Upper lobe of left lung (tissue), 6 donors: Measurements from ENCODE around the gene VPS39. TPM values are rescaled to one million over a fixed set of nuclear protein-coding genes. Genes with fewer than 3 reads are reported as not detected.
A peak's percentile ranks its signal among the peaks of the same experiment; 100 is the strongest.

Experiments used
- ATAC-seq, 2 donors: fragments of 200-7000 bp; cut with Tn5 transposase; one replicate each; pipeline ENCODE4 v1.9.1; 2022; ENCODE audit warnings: mild to moderate bottlenecking in 2 of 2, moderate library complexity in 2 of 2; ENCODE audit not compliant: low FRiP score in 2 of 2
- DNase-seq, 2 donors: peaks; one replicate each; pipeline ENCODE4 v3.0.0-alpha.2; 2019 to 2020
- H3K27ac ChIP-seq, 4 donors: fragments of 200-600 bp; sonication (generic); one replicate each; pipeline ENCODE4 v1.5.1; 2016 to 2019
- H3K27me3 ChIP-seq, 4 donors: fragments of 200-600 bp; sonication (generic); one replicate each; pipeline ENCODE4 v1.5.1; 2017 to 2019
- H3K36me3 ChIP-seq, 4 donors: fragments of 200-600 bp; sonication (generic); one replicate each; pipeline ENCODE4 v1.5.1; 2016 to 2019
- H3K4me1 ChIP-seq, 4 donors: fragments of 200-600 bp; sonication (generic); one replicate each; pipeline ENCODE4 v1.5.1; 2018 to 2019
- H3K4me3 ChIP-seq, 4 donors: fragments of 200-600 bp; sonication (generic); one replicate each; pipeline ENCODE4 v1.5.1; 2017 to 2019; ENCODE audit warnings: mild to moderate bottlenecking in 2 of 4, moderate library complexity in 1 of 4
- H3K9me3 ChIP-seq, 4 donors: fragments of 200-600 bp; sonication (generic); one replicate each; pipeline ENCODE4 v1.5.1; 2018 to 2019
- CTCF ChIP-seq, 6 experiments: fragments of 450-650 bp in 4 of 6; fragments of 200-600 bp in 2 of 6; sonication (generic) in 2 of 6; IDR thresholded peaks; one replicate each; pipeline ENCODE4 v1.5.1; 2016 to 2019; ENCODE audit warnings: antibody characterized with exemption in 6 of 6
- EP300 ChIP-seq, 4 donors: sonication (generic); formaldehyde crosslinking; IDR thresholded peaks; one replicate each; pipeline ENCODE4 v1.5.1; 2017; ENCODE audit warnings: antibody characterized with exemption in 4 of 4, control low read depth in 2 of 4
- POLR2A ChIP-seq, 4 donors: fragments of 450-650 bp; IDR thresholded peaks; one replicate each; pipeline ENCODE4 v1.5.1; 2016 to 2017; ENCODE audit warnings: antibody characterized with exemption in 4 of 4, mild to moderate bottlenecking in 2 of 4
- POLR2AphosphoS5 ChIP-seq, 2 donors: sonication (generic); formaldehyde crosslinking; IDR thresholded peaks; one replicate each; pipeline ENCODE4 v1.5.1; 2017; ENCODE audit warnings: antibody characterized with exemption in 2 of 2
- WGBS, 2 donors: methylation state at CpG; one replicate each; pipeline ENCODE4 v1.1.5; 2017 to 2018; 5-methylcytosine and 5-hydroxymethylcytosine counted together
- total RNA-seq, 6 donors: library from RNA; depleted of rRNA in 4 of 6; stranded (reverse); fragments of >200 nt in 4 of 6; gene quantifications; one replicate each; pipeline versions ENCODE4 v1.1.0 to v1.2.1, GENCODE V29; 2016 to 2021
- donor health status: DM: no; HTN: no; CAD: no; lungs with moderate emphysema.
- donor health status: DM: no; HTN: yes; CAD: no; lungs with severe emphysema.

The VPS39 gene
- total RNA-seq, 6 donors from 2014 or later, result 56.4 to 325 (median 85.3) TPM

GRCh38 chr15:42152196-42152920, 55.7 kb downstream of the VPS39 start:
- Histone ChIP-seq H3K36me3 (no peaks in the 10 kb centered on the region), H3K27ac (peak overlapping the region; percentile 5 to 82 (median 68)), H3K9me3 (no peaks in the 10 kb centered on the region), H3K27me3 (no peaks in the 10 kb centered on the region), H3K4me1 (peaks cover 13 to 39% (median 25%) of the 10 kb centered on the region in 4 donors), H3K4me3 (peak overlapping the region in 1 of 4 donors; percentile 10)
- ATAC-seq (peak; percentile 27 to 75), DNase-seq (peak; percentile 86 to 89)
- TF ChIP-seq CTCF (IDR thresholded peaks at IDR 0.05) (no peak), POLR2AphosphoS5 (IDR thresholded peaks at IDR 0.05) (peak in 1 of 2 donors; percentile 66), POLR2A (IDR thresholded peaks at IDR 0.05) (peak in 1 of 4 donors; percentile 56), EP300 (IDR thresholded peaks at IDR 0.05) (peak in 1 of 4 donors; percentile 72)
- WGBS, 2 donors, result 75 to 81% methylated on average over 13 to 14 of the region's 14 CpGs

GRCh38 chr15:42151736-42152135, 56.4 kb downstream of the VPS39 start:
- H3K36me3 ChIP-seq, result no peaks in the 10 kb centered on the region
- WGBS, 2 donors, result 49 to 65% methylated on average over 4 of the region's 4 CpGs
- TF ChIP-seq POLR2A (IDR thresholded peaks at IDR 0.05) (no peak), EP300 (IDR thresholded peaks at IDR 0.05) (no peak), CTCF (IDR thresholded peaks at IDR 0.05) (no peak), POLR2AphosphoS5 (IDR thresholded peaks at IDR 0.05) (no peak)
- H3K4me3 ChIP-seq, result no peak overlapping the region
- H3K4me1 ChIP-seq, result peaks cover 13 to 39% (median 24%) of the 10 kb centered on the region in 4 donors
- no peaks in the 10 kb centered on the region for H3K9me3 ChIP-seq
- ATAC-seq, result no peak
- no peaks in the 10 kb centered on the region for H3K27me3 ChIP-seq
- DNase-seq, result no peak
- peak overlapping the region in 2 of 4 donors; percentile 42 to 82 for H3K27ac ChIP-seq

- 81 to 85% methylated on average over 9 to 10 of the region's 10 CpGs for WGBS, 2 donors
- no peak for ATAC-seq
- TF ChIP-seq POLR2AphosphoS5 (IDR thresholded peaks at IDR 0.05), result no peak
- TF ChIP-seq CTCF (IDR thresholded peaks at IDR 0.05), result no peak
- no peak for TF ChIP-seq POLR2A (IDR thresholded peaks at IDR 0.05)
- TF ChIP-seq EP300 (IDR thresholded peaks at IDR 0.05), result no peak
- Histone ChIP-seq H3K4me3 (no peak overlapping the region), H3K9me3 (no peaks in the 10 kb centered on the region), H3K36me3 (no peaks in the 10 kb centered on the region), H3K27me3 (no peaks in the 10 kb centered on the region), H3K4me1 (peaks cover 11 to 39% (median 23%) of the 10 kb centered on the region in 4 donors), H3K27ac (peak overlapping the region in 2 of 4 donors; percentile 17 to 82)
- DNase-seq, result peak in 1 of 2 donors; percentile 29
Measured at GRCh38 chr15:42151141-42151561, 57.0 kb downstream of the VPS39 start.

GRCh38 chr15:42150219-42150970, 57.7 kb downstream of the VPS39 start:
- peak in 1 of 4 donors; percentile 34 for TF ChIP-seq POLR2A (IDR thresholded peaks at IDR 0.05)
- no peak for TF ChIP-seq EP300 (IDR thresholded peaks at IDR 0.05)
- no peak overlapping the region for H3K4me3 ChIP-seq
- H3K4me1 ChIP-seq, result peaks cover 9 to 39% (median 23%) of the 10 kb centered on the region in 4 donors
- H3K27ac ChIP-seq, result peak overlapping the region in 2 of 4 donors; percentile 17 to 30
- no peaks in the 10 kb centered on the region for H3K9me3 ChIP-seq
- H3K36me3 ChIP-seq, result no peaks in the 10 kb centered on the region
- no peaks in the 10 kb centered on the region for H3K27me3 ChIP-seq
- DNase-seq, result peak; percentile 61 to 66
- no peak for ATAC-seq
- WGBS, 2 donors, result 69 to 78% methylated on average over 9 to 17 of the region's 17 CpGs
